Liver (tissue), 9 donors: ENCODE results near the gene NPAS2. TPM values are rescaled to one million over a fixed set of nuclear protein-coding genes. Genes with fewer than 3 reads are reported as not detected.

ENCODE experiments used
- DNase-seq: peaks from one replicate; pipeline ENCODE4 v3.0.0-alpha.2; 2017; ENCODE audit warnings: low spot score
- H3K27ac ChIP-seq, 2 donors: one replicate each; pipeline ENCODE4 v1.7.0; 2013; ENCODE audit warnings: inconsistent platforms in 2 of 2, low read length in 2 of 2, control low read depth in 1 of 2, low read depth in 1 of 2, mild to moderate bottlenecking in 1 of 2
- H3K27me3 ChIP-seq, 4 donors: one replicate each; pipeline versions ENCODE4 v1.6.1 to v1.7.0; 2013; ENCODE audit warnings: low read length in 3 of 4, inconsistent platforms in 1 of 4, mild to moderate bottlenecking in 1 of 4, moderate library complexity in 1 of 4; ENCODE audit not compliant: control insufficient read depth in 4 of 4, insufficient read depth in 4 of 4
- H3K36me3 ChIP-seq, 4 donors: one replicate each; pipeline versions ENCODE4 v1.6.1 to v1.7.0; 2013; ENCODE audit warnings: low read length in 3 of 4, mild to moderate bottlenecking in 3 of 4, low read depth in 1 of 4, moderate library complexity in 1 of 4; ENCODE audit not compliant: control insufficient read depth in 4 of 4, insufficient read depth in 3 of 4
- H3K4me1 ChIP-seq, 4 donors: one replicate each; pipeline versions ENCODE4 v1.6.1 to v1.7.0; 2013; ENCODE audit warnings: low read length in 3 of 4, mild to moderate bottlenecking in 3 of 4, moderate library complexity in 1 of 4; ENCODE audit not compliant: control insufficient read depth in 4 of 4, insufficient read depth in 4 of 4
- H3K4me3 ChIP-seq, 3 donors: one replicate each; pipeline versions ENCODE4 v1.6.1 to v1.7.0; 2013; ENCODE audit warnings: low read length in 3 of 3, control low read depth in 1 of 3, low read depth in 1 of 3, mild to moderate bottlenecking in 1 of 3
- H3K9ac ChIP-seq, 2 donors: one replicate each; pipeline ENCODE4 v1.7.0; 2013; ENCODE audit warnings: low read length in 2 of 2, mild to moderate bottlenecking in 2 of 2, moderate library complexity in 2 of 2, control low read depth in 1 of 2, low read depth in 1 of 2
- H3K9me3 ChIP-seq, 4 donors: one replicate each; pipeline versions ENCODE4 v1.6.1 to v1.7.0; 2013; ENCODE audit warnings: low read length in 3 of 4; ENCODE audit not compliant: control insufficient read depth in 4 of 4
- ATF3 ChIP-seq: IDR thresholded peaks from 2 replicates; pipeline ENCODE4 v1.6.1; 2016; ENCODE audit warnings: antibody characterized with exemption
- EGR1 ChIP-seq, 2 donors: IDR thresholded peaks; 2 replicates each; pipeline ENCODE4 v1.6.1; 2016 to 2018; ENCODE audit warnings: antibody characterized with exemption in 2 of 2, low read depth in 2 of 2
- FOXA1 ChIP-seq: IDR thresholded peaks from 2 replicates; pipeline ENCODE4 v1.6.1; 2016; ENCODE audit warnings: antibody characterized with exemption
- FOXA2 ChIP-seq: IDR thresholded peaks from 2 replicates; pipeline ENCODE4 v1.6.1; 2016; ENCODE audit warnings: antibody characterized with exemption
- GABPA ChIP-seq, 2 donors: IDR thresholded peaks in 1 of 2; conservative IDR thresholded peaks in 1 of 2; 2 replicates each; pipeline ENCODE4 v1.6.1; 2016; ENCODE audit warnings: antibody characterized with exemption in 2 of 2, mild to moderate bottlenecking in 1 of 2, moderate library complexity in 1 of 2
- HNF4A ChIP-seq, 2 donors: conservative IDR thresholded peaks; 2 replicates each; pipeline ENCODE4 v1.6.1; 2016; ENCODE audit warnings: antibody characterized with exemption in 2 of 2, mild to moderate bottlenecking in 2 of 2
- HNF4G ChIP-seq: IDR thresholded peaks from 2 replicates; pipeline ENCODE4 v1.6.1; 2016; ENCODE audit warnings: antibody characterized with exemption
- JUND ChIP-seq, 2 donors: IDR thresholded peaks; 2 replicates each; pipeline ENCODE4 v1.6.1; 2016; ENCODE audit warnings: antibody characterized with exemption in 2 of 2
- MAX ChIP-seq: IDR thresholded peaks from 2 replicates; pipeline ENCODE4 v1.6.1; 2016; ENCODE audit warnings: antibody characterized with exemption
- RAD21 ChIP-seq, 2 donors: IDR thresholded peaks; 2 replicates each; pipeline ENCODE4 v1.6.1; 2016; ENCODE audit warnings: antibody characterized with exemption in 2 of 2, mild to moderate bottlenecking in 2 of 2
- RXRA ChIP-seq, 2 donors: IDR thresholded peaks; 2 replicates each; pipeline ENCODE4 v1.6.1; 2017 to 2018; ENCODE audit warnings: antibody characterized with exemption in 2 of 2, mild to moderate bottlenecking in 1 of 2
- SP1 ChIP-seq: IDR thresholded peaks from 2 replicates; pipeline ENCODE4 v1.6.1; 2018; ENCODE audit warnings: antibody characterized with exemption, mild to moderate bottlenecking
- TAF1 ChIP-seq: conservative IDR thresholded peaks from 2 replicates; pipeline ENCODE4 v1.6.1; 2016; ENCODE audit warnings: antibody characterized with exemption, mild to moderate bottlenecking
- YY1 ChIP-seq: IDR thresholded peaks from 2 replicates; pipeline ENCODE4 v1.6.1; 2016; ENCODE audit warnings: antibody characterized with exemption, mild to moderate bottlenecking
- WGBS: extraction: QIAGEN DNeasy Blood & Tissue Kit; methylation state at CpG from one replicate; pipeline ENCODE4 v1.1.7; 2013; 5-methylcytosine and 5-hydroxymethylcytosine counted together
- polyA plus RNA-seq, 2 donors: library from polyadenylated mRNA; stranded (reverse) in 1 of 2; unstranded in 1 of 2; fragments of 200-250 nt in 1 of 2; fragments of >200 nt in 1 of 2; fragmentation: Nextera tagmentation in 1 of 2; extraction: Ambion mirVana in 1 of 2; gene quantifications; one replicate each; pipeline versions ENCODE4 v1.2.1 to v1.2.3, GENCODE V29; 2013 to 2015
- total RNA-seq, 2 donors: library from RNA; depleted of rRNA; stranded (reverse); fragments of >200 nt; gene quantifications; one replicate each; pipeline ENCODE4 v1.2.3, GENCODE V29; 2014
- TF ChIP-seq, protein P1 (sequence below): IDR thresholded peaks from 2 replicates; pipeline ENCODE4 v1.6.1; 2016; ENCODE audit warnings: antibody characterized with exemption
- TF ChIP-seq, protein P2 (sequence below): IDR thresholded peaks from 2 replicates; pipeline ENCODE4 v1.6.1; 2016; ENCODE audit warnings: antibody characterized with exemption, mild to moderate bottlenecking
- TF ChIP-seq, protein P3 (sequence below): fragments of 150-350 bp; IDR thresholded peaks from 2 replicates; pipeline ENCODE4 v1.5.1; 2017; ENCODE audit warnings: improper control_type of control experiment, low read depth, low read length; ENCODE audit not compliant: missing input control
- donor health status: healthy.
- donor health status: healthy.
- donor health status: healthy.
- donor health status: healthy.
- donor health status: healthy.

Gene NPAS2
- total and polyA plus RNA-seq, 4 donors = 0.33 to 24.3 (median 6.6) TPM

- Histone ChIP-seq H3K4me1 (peaks cover 0 to 14% (median 3%) of the 10 kb centered on the region in 4 donors), H3K9me3 (no peaks in the 10 kb centered on the region), H3K27me3 (no peaks in the 10 kb centered on the region), H3K4me3 (no peak overlapping the region), H3K9ac (no peak overlapping the region), H3K36me3 (peaks cover 0 to 4% (median under 1%) of the 10 kb centered on the region in 4 donors), H3K27ac (no peak overlapping the region)
- TF ChIP-seq EGR1 (IDR thresholded peaks at IDR 0.05; ENCODE audit: low read depth in 2 of 2) (no peak), HNF4A (conservative IDR thresholded peaks at IDR 0.05) (no peak), FOXA1 (no peak), GABPA (IDR thresholded peaks at IDR 0.05 in 1 of 2, conservative IDR thresholded peaks at IDR 0.05 in 1 of 2) (no peak), SP1 (no peak), JUND (IDR thresholded peaks at IDR 0.05) (no peak), ATF3 (no peak), YY1 (no peak), RXRA (IDR thresholded peaks at IDR 0.05) (no peak), MAX (no peak), HNF4G (no peak), RAD21 (IDR thresholded peaks at IDR 0.05) (no peak), FOXA2 (no peak), TAF1 (no peak)
- TF ChIP-seq, protein P1, sequence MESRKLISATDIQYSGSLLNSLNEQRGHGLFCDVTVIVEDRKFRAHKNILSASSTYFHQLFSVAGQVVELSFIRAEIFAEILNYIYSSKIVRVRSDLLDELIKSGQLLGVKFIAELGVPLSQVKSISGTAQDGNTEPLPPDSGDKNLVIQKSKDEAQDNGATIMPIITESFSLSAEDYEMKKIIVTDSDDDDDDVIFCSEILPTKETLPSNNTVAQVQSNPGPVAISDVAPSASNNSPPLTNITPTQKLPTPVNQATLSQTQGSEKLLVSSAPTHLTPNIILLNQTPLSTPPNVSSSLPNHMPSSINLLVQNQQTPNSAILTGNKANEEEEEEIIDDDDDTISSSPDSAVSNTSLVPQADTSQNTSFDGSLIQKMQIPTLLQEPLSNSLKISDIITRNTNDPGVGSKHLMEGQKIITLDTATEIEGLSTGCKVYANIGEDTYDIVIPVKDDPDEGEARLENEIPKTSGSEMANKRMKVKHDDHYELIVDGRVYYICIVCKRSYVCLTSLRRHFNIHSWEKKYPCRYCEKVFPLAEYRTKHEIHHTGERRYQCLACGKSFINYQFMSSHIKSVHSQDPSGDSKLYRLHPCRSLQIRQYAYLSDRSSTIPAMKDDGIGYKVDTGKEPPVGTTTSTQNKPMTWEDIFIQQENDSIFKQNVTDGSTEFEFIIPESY = no peak
- TF ChIP-seq, protein P2, sequence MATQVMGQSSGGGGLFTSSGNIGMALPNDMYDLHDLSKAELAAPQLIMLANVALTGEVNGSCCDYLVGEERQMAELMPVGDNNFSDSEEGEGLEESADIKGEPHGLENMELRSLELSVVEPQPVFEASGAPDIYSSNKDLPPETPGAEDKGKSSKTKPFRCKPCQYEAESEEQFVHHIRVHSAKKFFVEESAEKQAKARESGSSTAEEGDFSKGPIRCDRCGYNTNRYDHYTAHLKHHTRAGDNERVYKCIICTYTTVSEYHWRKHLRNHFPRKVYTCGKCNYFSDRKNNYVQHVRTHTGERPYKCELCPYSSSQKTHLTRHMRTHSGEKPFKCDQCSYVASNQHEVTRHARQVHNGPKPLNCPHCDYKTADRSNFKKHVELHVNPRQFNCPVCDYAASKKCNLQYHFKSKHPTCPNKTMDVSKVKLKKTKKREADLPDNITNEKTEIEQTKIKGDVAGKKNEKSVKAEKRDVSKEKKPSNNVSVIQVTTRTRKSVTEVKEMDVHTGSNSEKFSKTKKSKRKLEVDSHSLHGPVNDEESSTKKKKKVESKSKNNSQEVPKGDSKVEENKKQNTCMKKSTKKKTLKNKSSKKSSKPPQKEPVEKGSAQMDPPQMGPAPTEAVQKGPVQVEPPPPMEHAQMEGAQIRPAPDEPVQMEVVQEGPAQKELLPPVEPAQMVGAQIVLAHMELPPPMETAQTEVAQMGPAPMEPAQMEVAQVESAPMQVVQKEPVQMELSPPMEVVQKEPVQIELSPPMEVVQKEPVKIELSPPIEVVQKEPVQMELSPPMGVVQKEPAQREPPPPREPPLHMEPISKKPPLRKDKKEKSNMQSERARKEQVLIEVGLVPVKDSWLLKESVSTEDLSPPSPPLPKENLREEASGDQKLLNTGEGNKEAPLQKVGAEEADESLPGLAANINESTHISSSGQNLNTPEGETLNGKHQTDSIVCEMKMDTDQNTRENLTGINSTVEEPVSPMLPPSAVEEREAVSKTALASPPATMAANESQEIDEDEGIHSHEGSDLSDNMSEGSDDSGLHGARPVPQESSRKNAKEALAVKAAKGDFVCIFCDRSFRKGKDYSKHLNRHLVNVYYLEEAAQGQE = no peak
- TF ChIP-seq, protein P3, sequence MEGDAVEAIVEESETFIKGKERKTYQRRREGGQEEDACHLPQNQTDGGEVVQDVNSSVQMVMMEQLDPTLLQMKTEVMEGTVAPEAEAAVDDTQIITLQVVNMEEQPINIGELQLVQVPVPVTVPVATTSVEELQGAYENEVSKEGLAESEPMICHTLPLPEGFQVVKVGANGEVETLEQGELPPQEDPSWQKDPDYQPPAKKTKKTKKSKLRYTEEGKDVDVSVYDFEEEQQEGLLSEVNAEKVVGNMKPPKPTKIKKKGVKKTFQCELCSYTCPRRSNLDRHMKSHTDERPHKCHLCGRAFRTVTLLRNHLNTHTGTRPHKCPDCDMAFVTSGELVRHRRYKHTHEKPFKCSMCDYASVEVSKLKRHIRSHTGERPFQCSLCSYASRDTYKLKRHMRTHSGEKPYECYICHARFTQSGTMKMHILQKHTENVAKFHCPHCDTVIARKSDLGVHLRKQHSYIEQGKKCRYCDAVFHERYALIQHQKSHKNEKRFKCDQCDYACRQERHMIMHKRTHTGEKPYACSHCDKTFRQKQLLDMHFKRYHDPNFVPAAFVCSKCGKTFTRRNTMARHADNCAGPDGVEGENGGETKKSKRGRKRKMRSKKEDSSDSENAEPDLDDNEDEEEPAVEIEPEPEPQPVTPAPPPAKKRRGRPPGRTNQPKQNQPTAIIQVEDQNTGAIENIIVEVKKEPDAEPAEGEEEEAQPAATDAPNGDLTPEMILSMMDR = no peak
- DNase-seq = no peak
- 94% methylated on average over 6 of the region's 6 CpGs for WGBS
Measured at GRCh38 chr2:100921685-100922161, 101.8 kb downstream of the NPAS2 start.
